ENCODE results near the gene CHRND.

The CHRND gene

DNA sequence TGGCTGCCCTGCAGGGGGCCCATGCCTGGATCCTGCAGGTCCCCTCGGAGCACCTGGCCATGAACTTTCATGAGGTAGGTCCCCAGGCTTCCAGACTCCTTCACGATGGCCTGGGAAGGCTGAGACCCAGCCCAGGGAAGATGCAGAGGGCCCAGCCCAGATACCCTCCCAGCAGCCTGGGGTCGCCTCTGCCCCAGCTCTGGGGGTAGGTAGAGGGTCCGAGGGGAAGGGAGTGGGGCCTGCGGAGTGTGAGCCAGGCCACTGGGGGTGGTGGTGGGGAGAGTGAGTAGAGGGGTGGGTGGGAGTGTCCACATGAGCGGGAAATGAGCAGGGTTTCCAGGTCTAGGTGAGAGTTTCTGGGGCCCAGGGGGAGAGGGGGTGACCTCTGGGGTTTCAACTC lies 1.2 kb upstream of the CHRND start:
- Histone ChIP-seq H2AFZ (ENCODE audit: low read depth, low read length) (no peak overlapping the region), H3K27ac (ENCODE audit: low read length) (no peak overlapping the region), H3K9ac (ENCODE audit: low read depth, low read length) (no peak overlapping the region), H4K20me1 (ENCODE audit: insufficient read depth, low read length) (no peaks in the 10 kb centered on the region), H3K36me3 (ENCODE audit: insufficient read depth, low read length) (no peaks in the 10 kb centered on the region), H3K79me2 (ENCODE audit: insufficient read depth, low read length) (no peaks in the 10 kb centered on the region), H3K4me2 (ENCODE audit: insufficient read depth, low read length) (no peak overlapping the region), H3K27me3 (ENCODE audit: insufficient read depth, low read length, poor library complexity) (no peaks in the 10 kb centered on the region), H3K4me1 (ENCODE audit: insufficient read depth, low read length) (peaks cover 5% of the 10 kb centered on the region), H3K9me3 (ENCODE audit: insufficient read depth, low read length, severe bottlenecking) (no peaks in the 10 kb centered on the region), H3K4me3 (ENCODE audit: low read depth in 1 of 2, low read length in 2 of 2) (no peak overlapping the region)
- no peak for ATAC-seq (ENCODE audit: insufficient read depth, low read depth)
- DNase-seq: no peak
- TF ChIP-seq, protein P1, sequence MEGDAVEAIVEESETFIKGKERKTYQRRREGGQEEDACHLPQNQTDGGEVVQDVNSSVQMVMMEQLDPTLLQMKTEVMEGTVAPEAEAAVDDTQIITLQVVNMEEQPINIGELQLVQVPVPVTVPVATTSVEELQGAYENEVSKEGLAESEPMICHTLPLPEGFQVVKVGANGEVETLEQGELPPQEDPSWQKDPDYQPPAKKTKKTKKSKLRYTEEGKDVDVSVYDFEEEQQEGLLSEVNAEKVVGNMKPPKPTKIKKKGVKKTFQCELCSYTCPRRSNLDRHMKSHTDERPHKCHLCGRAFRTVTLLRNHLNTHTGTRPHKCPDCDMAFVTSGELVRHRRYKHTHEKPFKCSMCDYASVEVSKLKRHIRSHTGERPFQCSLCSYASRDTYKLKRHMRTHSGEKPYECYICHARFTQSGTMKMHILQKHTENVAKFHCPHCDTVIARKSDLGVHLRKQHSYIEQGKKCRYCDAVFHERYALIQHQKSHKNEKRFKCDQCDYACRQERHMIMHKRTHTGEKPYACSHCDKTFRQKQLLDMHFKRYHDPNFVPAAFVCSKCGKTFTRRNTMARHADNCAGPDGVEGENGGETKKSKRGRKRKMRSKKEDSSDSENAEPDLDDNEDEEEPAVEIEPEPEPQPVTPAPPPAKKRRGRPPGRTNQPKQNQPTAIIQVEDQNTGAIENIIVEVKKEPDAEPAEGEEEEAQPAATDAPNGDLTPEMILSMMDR (IDR thresholded peaks at IDR 0.05; ENCODE audit: borderline replicate concordance, extremely low read depth, low read length, poor library complexity, severe bottlenecking): no peak
- TF ChIP-seq EZH2 (IDR thresholded peaks at IDR 0.05; ENCODE audit: borderline replicate concordance, low read depth, low read length, severe bottlenecking): no peak

DNA sequence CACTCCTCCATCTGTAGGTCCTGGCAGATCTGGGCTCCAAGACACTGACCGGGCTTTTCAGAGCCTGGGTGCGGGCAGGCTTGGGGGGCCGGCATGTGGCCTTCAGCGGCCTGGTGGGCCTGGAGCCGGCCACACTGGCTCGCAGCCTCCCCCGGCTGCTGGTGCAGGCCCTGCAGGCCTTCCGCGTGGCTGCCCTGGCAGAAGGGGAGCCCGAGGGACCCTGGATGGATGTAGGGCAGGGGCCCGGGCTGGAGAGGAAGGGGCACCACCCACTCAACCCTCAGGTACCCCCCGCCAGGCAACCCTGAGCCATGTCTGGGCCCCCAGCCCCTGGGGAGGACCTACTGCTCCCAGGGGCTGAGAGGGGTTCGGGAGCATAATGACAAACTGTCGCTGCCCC lies 761 bp upstream of the CHRND start:
- Histone ChIP-seq H3K4me2 (ENCODE audit: insufficient read depth, low read length) (no peak overlapping the region), H3K79me2 (ENCODE audit: insufficient read depth, low read length) (no peaks in the 10 kb centered on the region), H3K9me3 (ENCODE audit: insufficient read depth, low read length, severe bottlenecking) (no peaks in the 10 kb centered on the region), H3K4me1 (ENCODE audit: insufficient read depth, low read length) (peaks cover 5% of the 10 kb centered on the region), H4K20me1 (ENCODE audit: insufficient read depth, low read length) (no peaks in the 10 kb centered on the region), H3K27me3 (ENCODE audit: insufficient read depth, low read length, poor library complexity) (no peaks in the 10 kb centered on the region), H3K36me3 (ENCODE audit: insufficient read depth, low read length) (no peaks in the 10 kb centered on the region), H3K9ac (ENCODE audit: low read depth, low read length) (no peak overlapping the region), H2AFZ (ENCODE audit: low read depth, low read length) (no peak overlapping the region), H3K4me3 (ENCODE audit: low read depth in 1 of 2, low read length in 2 of 2) (no peak overlapping the region), H3K27ac (ENCODE audit: low read length) (no peak overlapping the region)
- ATAC-seq (ENCODE audit: insufficient read depth, low read depth) (no peak), DNase-seq (no peak)
- TF ChIP-seq, protein P1 (IDR thresholded peaks at IDR 0.05; ENCODE audit: borderline replicate concordance, extremely low read depth, low read length, poor library complexity, severe bottlenecking): no peak

DNA sequence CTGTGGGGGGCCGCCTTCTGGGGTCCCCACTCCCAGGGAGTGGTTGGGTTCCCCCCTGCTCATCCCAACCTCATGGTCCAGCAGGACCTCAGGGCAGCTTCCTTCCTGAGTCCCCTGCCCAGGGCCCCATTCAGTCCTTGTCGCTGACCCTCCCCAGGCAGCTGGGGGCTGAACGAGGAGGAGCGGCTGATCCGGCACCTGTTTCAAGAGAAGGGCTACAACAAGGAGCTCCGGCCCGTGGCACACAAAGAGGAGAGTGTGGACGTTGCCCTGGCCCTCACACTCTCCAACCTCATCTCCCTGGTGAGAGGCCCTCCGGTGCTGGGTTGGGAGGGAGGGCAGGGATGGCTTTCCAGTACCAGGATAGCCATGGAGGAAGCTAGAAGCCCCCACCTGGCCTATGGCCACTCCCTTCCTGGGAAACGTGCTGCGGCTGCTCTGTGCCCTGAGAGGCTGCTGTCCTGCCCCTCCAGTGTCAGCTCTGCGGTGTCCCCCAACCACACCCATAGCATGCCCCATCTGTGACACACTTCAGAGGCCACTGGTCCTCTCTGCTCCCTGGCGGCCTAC lies 497 bp downstream of the CHRND start:
- Histone ChIP-seq H3K79me2 (ENCODE audit: insufficient read depth, low read length) (no peaks in the 10 kb centered on the region), H4K20me1 (ENCODE audit: insufficient read depth, low read length) (no peaks in the 10 kb centered on the region), H3K4me3 (ENCODE audit: low read depth in 1 of 2, low read length in 2 of 2) (no peak overlapping the region), H3K4me2 (ENCODE audit: insufficient read depth, low read length) (no peak overlapping the region), H3K36me3 (ENCODE audit: insufficient read depth, low read length) (no peaks in the 10 kb centered on the region), H3K9me3 (ENCODE audit: insufficient read depth, low read length, severe bottlenecking) (no peaks in the 10 kb centered on the region), H3K27me3 (ENCODE audit: insufficient read depth, low read length, poor library complexity) (no peaks in the 10 kb centered on the region), H3K4me1 (ENCODE audit: insufficient read depth, low read length) (peaks cover 5% of the 10 kb centered on the region), H3K9ac (ENCODE audit: low read depth, low read length) (no peak overlapping the region), H3K27ac (ENCODE audit: low read length) (no peak overlapping the region), H2AFZ (ENCODE audit: low read depth, low read length) (no peak overlapping the region)
- DNase-seq: no peak
- TF ChIP-seq, protein P1 (IDR thresholded peaks at IDR 0.05; ENCODE audit: borderline replicate concordance, extremely low read depth, low read length, poor library complexity, severe bottlenecking): no peak
- TF ChIP-seq EZH2 (IDR thresholded peaks at IDR 0.05; ENCODE audit: borderline replicate concordance, low read depth, low read length, severe bottlenecking): no peak
- no peak for ATAC-seq (ENCODE audit: insufficient read depth, low read depth)
